GM19239 (cell line): ENCODE measurements around the gene DCLRE1B.
A peak's percentile ranks its signal among the peaks of the same experiment; 100 is the strongest.

Source experiments
- DNase-seq: peaks from one replicate; pipeline ENCODE4 v3.0.0; 2011; ENCODE audit warnings: low spot score; ENCODE audit not compliant: insufficient read length
- FAIRE-seq: peaks from 2 replicates; lab custom pipeline; 2011; peaks lifted over from hg19 to GRCh38; lab: Jason Lieb, UNC

Gene DCLRE1B

DNA sequence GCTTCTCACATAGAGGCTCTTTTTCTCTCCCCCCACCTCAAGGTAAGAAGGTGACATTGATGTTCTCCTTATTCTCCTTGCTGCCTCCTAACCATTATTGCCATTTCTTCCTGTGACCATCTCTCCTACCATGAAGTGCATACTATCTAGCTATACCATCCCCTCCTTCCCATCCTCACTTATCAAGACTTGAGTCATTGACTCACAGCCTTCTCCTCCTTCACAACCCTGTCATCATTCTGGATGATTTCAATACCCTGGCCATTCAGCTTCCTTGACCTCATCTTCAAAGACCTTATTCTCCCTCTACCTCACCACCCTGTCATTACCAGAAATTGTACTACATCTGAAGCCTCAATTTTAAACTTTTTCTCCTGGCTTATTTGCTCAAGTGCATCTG lies 13.1 kb downstream of the DCLRE1B start:
- DNase-seq, result no peak
- FAIRE-seq, result peak; percentile 58

DNA sequence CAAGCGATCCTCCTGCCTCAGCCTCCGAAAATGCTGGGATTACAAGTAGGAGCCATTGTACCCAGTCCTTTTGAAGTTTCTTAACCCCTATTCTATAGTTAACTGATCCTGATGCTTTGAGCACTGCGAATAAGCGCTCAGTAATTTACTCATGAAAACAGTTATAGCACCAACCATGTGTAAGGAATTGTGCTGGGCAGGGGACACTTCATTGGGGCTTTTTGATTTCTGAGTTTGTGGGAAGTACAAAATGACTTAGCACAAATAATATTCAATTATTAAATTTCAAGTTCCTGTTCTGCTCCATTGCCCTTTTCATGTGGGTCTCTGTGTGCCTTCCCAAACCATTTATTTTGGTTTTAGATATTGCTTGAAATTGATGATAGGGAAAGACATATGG lies 17.8 kb downstream of the DCLRE1B start:
- DNase-seq, result no peak
- no peak for FAIRE-seq

DNA sequence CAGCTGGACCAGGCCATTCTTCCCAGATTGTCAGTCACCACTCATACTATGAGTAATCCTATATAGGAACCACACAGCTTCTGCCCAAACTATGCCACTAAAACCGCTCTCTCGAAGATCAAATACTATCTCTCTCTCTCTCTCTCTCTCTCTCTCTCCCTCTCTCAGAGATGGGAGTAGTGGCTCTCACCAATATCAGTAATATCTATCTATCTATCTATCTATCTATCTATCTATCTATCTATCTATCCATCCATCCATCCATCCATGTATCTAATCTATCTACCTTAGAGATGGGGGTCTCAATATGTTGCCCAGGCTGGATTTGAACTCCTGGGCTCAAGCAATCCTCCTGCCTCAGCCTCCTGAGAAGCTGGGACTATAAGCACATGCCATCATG lies 19.3 kb downstream of the DCLRE1B start:
- DNase-seq, result no peak
- FAIRE-seq, result no peak

DNA sequence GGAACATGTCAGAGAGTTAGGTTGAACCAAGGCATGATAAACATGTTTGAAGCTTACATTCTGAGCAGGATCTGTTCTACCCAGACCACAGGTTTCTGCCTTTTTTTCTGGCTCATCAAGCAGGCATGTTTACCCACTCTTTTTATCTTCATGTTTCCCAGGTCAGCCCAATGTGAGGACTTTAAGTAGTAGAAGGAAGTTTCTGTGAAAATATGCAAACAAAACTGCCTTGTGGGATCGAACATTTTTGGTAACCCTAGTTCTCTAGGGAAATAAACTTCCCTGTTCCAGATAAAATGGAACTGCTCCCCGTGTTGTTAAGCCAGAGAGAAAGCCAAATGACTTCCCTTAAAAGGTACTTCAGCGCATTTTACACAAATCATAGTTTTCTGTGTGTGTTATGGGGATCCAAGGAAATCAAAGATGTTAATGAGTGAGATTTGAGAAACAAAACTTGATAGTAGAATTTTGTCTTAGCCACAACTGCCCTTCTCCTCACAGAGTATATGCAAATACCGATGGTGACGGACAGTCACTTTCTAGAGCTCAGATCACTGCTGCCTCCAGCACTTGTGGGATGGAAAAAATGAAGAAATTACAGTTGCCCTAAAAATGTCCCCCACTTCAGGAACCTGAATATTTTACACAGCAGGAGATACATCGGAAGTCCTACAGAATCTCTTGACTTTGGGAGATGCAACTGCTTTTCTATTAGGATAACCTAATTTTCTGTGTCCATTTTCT lies 23.2 kb downstream of the DCLRE1B start:
- DNase-seq (no peak), FAIRE-seq (peak; percentile 86)

DNA sequence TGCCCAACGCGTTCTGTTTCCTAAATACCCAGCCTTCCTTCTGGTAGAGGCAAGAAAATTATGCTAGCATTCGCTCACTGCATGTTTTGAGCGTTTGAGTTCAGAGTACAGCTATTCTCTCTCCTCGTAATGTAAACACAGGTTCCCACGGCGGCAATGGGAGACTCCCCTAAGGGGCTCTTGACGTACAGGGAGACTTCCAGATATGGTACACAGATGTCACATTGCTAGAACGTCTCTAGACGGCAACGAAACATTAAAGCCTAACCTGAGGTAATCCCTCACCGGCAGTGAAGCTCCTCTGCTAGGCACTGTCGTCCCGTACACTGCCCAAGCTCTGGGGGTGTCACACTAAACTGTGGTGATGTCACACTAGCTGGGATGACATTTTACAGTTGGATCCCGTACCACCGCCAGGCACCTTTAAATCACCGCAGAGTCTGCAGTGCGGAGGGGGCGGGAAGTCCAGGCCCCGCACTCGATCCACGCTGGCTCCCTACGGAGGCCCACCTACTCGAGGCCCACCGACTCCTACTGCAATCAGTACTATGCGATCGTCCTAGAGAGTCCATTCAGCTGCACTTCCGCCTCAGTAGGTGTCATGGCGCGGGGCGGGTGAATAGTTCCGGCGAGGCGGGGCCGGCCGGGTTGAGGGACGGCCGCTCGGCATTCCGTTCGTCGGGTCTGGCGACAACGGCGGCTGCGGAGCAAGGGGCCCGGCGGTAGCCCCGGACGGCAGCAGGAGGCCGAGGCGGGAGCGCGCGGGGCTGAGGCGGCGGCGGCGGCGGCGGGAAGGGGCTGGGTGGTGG lies 24.0 kb downstream of the DCLRE1B start, which contains the start of gene HIPK1:
HIPK1 (plus strand) TSS at position 384 of the 809 bp plus-strand sequence.
- FAIRE-seq, result peak; percentile 93
- DNase-seq, result peak; percentile 64

DNA sequence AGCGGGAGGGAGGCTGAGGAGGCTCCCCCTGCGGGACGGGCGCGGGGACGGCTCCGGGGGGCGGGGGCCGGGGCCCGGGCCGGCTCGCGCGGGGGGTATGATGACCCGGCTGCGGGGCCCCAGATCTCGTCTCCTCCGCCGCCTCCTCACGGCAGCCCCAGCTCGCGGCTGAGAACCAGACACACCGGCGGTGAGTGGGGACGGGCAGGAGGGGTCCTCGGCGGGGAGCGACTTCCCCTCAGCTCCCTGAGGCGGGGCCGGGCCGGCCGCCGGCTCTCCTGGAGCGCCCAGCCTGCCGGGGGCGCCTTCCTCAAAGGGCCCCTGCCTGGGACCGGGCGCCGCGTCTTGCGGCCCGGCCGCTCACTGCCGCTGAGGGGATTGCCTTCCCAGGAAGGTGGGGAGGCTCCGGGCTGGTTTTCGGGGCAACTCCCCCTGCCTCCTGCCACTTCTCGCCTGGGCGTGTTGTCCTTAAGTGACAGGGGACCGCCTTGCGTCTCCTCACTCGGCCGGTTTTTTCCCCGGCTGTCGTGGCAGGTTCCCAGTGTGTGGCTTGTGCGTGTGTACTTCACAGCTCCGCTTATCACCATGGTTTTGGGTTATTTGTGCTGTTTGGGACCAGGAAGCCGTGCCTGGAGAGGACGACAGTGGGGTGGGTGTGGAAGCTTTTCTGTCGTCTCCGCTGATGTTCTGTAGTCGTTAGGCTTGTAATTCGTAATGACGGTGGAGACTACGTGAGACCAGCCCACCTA lies 24.8 kb downstream of the DCLRE1B start:
- DNase-seq (peak; percentile 32), FAIRE-seq (no peak)

DNA sequence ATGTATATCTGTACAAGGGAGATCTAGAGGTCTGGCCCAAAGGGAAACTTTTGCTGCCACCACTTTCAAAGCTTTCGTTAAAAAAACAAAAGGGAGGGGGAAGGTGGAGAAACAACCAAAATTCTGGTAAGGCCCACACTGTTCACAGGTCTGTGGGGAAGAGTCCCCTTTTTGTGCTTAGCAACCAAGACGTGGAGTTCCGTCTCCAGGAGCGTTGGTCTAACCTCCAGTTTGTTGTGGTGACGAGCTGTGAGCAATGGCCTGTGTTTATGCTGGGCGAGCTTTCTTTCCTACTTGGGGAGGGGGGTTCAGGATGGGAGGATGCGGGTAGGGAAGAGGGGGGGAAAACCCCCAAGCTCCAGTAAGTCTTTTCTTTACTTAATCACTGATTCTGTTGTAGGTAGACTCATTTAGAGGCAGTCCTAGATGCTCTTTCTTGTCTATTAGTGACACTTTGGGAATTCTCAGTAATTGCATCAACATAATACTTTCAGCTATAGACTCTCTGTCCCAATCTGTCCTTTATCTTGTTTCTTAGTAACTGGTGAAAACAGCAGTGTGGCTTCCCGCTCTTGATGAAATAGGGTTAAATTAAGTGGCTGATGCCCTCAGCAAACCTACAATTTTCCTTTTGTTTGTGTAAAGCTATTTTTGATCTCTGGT lies 25.5 kb downstream of the DCLRE1B start:
- DNase-seq (peak; percentile 25), FAIRE-seq (peak; percentile 75)

DNA sequence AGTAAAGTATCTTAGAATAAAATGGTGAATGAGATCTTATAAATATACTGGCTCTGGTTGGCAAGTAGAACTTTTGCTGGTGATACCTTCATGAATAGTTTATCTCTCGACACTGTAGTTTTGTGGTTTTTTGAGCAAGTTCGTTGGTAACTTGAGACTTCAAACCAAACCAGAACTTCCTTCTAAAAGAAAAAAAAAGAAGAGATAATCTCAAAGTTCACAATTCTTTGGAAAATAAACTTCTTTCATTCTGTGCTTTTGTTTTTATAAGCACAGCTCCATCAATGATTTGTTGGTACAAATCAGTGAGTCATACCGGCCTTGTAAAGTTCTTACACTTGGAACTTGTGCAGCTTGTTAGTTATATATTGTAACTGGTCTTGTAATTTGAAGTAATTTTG lies 26.3 kb downstream of the DCLRE1B start:
- FAIRE-seq (no peak), DNase-seq (no peak)

DNA sequence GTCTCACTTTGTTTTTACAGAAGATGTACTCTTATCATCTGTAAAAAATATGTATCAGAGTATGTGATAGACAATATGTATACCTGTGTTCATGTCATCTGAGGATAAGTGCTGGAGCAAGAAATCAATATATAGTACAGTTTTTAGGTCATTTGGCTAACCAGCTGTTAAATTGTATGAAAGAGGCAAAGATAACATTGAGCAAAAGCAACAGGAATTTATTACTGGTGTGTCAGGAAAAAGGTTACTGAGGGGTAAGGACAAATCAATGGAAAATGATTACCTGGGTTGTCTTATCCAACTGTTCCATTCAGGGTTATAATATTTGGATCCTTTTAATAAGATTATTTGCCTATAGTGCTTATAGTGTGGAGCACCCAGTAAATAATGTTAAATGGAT lies 28.9 kb downstream of the DCLRE1B start:
- no peak for DNase-seq
- no peak for FAIRE-seq

DNA sequence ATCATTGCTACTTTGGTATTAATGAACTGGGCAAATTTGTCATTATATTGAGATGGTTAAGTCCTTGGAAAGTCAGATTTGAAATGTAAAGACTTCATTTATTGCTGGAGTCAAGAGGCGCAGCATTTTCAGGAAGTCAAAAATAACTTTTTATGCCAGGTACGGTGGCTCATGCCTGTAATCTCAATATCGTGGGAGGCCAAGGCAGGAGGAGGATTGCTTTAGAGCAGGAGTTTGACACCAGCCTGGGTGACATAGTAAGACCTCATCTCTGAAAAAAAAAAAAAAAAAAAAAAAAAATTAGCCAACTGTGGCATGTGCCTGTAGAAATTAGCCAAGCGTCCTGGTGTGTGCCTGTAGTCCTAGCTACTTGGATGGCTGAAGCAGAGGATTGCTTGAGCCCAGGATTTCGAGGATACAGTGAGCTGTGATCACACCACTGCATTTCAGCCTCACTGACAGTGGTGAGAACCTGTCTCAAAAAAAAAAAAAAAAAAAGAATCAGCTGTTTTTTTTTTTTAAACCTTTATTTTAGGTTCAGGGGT lies 29.5 kb downstream of the DCLRE1B start:
- DNase-seq, result no peak
- no peak for FAIRE-seq

DNA sequence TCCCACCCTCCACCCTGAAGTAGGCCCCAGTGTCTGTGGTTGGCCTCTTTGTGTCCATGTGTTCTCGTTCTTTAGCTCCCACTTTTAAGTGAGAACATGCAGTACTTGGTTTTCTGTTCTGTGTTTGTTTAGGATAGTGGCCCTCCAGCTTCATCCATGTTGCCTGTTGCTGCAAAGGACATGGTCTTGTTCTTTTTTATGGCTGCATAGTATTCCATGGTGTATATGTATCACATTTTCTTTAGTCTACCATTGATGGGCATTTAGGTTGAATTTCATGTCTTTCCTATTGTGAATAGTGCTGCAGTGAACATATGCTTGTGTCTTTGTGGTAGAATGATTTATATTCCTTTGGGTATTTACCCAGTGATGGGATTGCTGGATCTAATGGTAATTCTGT lies 30.1 kb downstream of the DCLRE1B start:
- DNase-seq (no peak), FAIRE-seq (no peak)

DNA sequence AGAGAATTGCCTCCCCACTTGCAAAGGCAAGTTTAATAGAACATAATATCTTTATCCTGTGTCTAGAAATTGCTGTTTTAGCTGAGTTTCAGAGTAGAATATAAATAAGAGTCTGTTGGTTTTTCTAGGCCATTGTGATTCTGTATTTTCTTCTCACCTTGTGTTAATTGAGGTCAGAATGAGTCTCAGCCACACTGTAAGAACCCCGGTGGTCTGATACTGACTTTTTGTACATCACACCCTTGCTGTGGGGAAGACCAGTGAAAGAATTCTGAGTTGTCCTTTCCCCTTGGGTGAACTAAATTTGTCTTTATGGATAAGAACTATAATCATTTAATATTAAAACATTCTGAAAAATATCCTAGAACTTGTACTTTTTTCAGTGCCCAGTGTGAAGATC lies 30.8 kb downstream of the DCLRE1B start:
- no peak for DNase-seq
- no peak for FAIRE-seq

DNA sequence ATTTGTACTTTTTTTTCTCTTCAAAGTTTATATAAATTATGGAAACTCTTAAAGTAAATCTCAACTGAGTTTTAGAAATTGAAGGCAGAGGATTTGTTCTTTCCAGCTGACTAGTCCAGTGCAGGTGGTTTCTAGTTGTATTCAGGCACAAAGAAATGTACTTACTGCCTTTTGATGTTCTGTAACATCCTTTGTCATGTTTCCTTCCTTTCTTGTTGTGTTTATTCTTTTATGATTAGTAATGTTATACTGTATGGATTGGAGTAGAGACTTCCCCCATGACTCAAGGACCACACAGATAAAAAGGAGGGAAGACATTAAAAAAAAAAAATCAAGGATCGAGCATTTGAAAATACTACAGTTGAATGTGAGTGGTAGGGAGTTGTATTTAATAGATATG lies 32.0 kb downstream of the DCLRE1B start:
- no peak for FAIRE-seq
- no peak for DNase-seq

DNA sequence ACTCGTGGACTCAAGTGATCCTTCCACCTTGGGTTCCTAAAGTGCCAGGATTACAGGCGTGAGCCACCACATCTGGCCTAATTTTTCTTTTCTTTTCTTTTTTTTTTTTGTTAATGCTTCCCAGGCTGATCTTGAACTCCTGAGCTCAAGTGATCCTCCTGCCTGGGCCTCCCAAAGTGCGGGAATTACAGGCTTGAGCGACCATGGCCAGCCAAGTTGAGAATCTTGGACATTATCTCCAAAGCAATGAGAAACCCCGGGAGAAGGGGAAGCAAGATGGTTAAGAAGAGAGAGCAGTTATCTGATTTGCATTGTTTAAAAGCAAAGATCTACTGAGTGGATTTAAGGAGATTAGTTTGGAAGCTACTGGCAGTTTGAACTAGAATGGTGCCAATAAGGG lies 33.1 kb downstream of the DCLRE1B start:
- no peak for FAIRE-seq
- DNase-seq, result no peak

DNA sequence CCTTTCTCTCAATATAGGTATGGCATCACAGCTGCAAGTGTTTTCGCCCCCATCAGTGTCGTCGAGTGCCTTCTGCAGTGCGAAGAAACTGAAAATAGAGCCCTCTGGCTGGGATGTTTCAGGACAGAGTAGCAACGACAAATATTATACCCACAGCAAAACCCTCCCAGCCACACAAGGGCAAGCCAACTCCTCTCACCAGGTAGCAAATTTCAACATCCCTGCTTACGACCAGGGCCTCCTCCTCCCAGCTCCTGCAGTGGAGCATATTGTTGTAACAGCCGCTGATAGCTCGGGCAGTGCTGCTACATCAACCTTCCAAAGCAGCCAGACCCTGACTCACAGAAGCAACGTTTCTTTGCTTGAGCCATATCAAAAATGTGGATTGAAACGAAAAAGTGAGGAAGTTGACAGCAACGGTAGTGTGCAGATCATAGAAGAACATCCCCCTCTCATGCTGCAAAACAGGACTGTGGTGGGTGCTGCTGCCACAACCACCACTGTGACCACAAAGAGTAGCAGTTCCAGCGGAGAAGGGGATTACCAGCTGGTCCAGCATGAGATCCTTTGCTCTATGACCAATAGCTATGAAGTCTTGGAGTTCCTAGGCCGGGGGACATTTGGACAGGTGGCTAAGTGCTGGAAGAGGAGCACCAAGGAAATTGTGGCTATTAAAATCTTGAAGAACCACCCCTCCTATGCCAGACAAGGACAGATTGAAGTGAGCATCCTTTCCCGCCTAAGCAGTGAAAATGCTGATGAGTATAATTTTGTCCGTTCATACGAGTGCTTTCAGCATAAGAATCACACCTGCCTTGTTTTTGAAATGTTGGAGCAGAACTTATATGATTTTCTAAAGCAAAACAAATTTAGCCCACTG lies 35.5 kb downstream of the DCLRE1B start:
- FAIRE-seq, result peak; percentile 53

DNA sequence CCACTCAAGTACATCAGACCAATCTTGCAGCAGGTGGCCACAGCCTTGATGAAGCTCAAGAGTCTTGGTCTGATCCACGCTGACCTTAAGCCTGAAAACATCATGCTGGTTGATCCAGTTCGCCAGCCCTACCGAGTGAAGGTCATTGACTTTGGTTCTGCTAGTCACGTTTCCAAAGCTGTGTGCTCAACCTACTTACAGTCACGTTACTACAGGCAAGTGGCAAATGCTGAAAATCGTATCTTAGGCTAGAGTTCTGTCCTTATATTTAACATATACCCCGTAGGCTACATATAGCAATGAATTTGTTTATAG lies 36.1 kb downstream of the DCLRE1B start:
- no peak for FAIRE-seq

More for the DNA sequence above, 35.5 kb downstream of the DCLRE1B start:
- DNase-seq, result no peak

DNA sequence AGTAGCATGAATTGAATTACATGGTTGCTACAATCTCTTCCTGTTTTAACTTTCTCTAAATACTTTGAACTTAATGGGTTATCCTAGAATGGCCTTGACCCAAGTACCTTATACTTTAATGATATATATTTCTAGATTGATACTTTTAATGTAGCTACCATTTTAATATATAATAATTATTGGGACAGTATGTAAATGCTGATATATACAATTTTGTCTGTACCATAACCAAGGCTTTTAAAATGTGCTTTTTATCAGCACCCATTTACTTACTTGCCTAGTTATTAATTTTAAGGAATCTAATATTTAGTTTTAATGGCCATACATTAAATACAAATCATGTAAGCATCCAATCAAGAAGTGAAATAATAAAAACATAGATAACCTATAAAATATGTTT lies 37.4 kb downstream of the DCLRE1B start:
- DNase-seq (no peak), FAIRE-seq (no peak)

More for the DNA sequence above, 36.1 kb downstream of the DCLRE1B start:
- no peak for DNase-seq

DNA sequence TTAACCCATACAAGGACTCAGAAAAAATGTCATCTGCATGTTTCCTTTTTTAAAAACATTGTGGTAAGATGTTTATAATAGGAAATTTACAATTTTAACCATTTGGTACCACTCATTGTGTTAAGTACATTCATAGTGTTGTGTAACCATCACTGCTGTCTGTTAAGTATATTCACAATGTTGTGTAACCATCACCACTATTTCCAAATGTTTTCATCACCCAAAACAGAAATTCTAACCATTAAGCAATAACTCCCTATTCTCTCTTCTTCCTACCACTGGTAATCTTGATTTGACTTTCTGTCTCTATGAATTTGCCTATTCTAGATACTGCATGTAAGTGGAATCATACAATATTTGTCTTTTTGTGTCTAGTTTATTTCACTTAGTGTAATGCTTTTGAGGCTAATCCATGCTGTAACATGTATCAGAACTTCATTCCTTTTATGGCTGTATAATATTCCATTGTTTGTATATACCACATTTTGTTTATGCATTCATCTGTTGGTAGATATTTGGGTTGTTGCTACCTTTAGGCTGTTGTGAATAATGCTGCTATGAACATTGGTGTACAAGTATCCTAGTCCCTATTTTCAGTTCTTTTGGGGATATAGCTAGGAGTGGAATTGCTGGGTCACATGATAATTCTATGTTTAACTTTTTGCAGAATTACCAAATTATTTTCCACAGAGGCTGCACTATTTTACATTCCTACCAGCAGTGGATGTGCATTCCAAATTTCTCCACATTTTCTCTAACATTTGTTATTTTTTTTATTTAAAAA lies 38.1 kb downstream of the DCLRE1B start:
- DNase-seq (no peak), FAIRE-seq (no peak)
